GM21619 (cell line): Measurements from ENCODE around the gene PIERCE2.
A peak's percentile ranks its signal among the peaks of the same experiment; 100 is the strongest.
"Not testable (repeated sequence)": the region's sequence is repeated elsewhere in the genome, so short reads cannot be mapped to it uniquely, and the experiment has no call there.

Experiments
- ATAC-seq: cut with Tn5 transposase; IDR thresholded peaks from one replicate; pipeline ENCODE4 v1.9.1; 2021; ENCODE audit not compliant: unreplicated experiment

Gene PIERCE2

DNA sequence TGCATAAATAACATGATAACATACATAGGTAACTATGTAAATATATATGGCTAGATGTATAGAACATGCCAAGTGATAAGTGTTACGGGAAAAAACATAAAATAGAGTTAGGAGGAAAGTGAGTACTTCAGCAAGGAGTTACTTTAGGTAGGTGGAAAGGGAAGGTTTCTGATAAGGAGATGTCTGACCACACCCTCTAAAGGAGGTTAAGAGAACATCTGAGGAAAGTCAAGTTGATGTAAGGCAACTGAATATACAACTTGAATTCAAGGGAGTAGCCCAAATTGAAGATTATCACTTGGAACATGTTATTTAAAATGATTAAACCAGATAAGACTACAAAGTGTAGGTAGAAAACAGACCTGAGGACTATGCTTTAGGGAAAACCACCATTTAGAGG is 13.8 kb downstream of the PIERCE2 start:
- ATAC-seq: no peak

DNA sequence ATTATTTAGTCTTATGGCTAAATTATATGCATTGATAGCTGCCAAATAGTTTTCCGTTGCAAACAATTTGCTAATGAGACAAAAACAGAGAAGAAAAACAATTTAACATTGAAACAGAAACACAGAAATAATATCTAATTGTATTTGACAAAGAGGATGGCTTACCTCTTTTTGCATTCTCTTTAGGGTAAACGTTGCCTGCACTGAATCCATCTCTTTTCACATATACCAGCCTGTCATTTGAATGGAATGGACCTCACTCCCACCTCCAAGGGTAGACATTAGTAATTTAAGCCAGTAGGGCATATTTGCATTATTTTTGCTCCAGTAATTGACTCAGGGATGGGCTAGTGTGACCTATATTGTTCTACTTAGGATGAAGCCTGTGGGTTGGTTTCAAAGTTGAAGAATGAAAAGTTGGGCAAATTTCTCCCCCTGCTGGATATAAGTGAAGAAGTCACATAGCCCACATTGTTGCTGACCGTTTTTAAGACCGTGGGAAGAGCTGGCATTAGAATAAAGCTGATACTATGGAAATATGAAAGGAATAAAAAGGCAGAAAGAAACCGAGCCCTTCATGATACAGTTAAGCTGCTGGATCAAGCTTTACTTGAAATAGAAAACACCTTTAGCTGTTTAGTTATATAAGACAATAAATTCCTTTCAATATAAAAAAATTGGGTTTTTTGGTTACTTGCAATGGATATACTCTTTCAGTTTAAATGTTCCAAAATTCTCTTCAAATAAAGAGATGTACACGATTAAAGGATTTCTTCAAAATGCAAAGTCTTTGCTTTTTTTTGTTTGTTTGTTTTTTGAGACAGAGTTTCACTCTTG is 26.9 kb downstream of the PIERCE2 start:
- peak; percentile 77 for ATAC-seq

DNA sequence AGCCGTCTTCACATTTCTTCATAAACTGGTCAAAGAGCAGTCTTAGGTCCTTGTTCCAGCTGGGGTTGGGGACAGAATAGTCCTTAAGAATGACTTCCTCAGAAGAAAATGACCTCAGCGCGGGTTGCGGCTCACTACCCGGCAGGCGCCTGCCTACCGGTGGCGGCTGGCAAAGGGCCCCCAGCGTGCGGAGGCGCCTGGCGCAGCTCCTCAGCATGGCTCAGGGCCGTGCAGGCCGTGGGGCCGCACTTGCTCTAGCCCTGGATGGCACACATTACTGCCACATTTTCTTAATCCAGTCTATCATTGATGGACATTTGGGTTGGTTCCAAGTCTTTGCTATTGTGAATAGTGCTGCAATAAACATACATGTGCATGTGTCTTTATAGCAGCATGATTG is 34.8 kb downstream of the PIERCE2 start:
- not testable (repeated sequence) for ATAC-seq

DNA sequence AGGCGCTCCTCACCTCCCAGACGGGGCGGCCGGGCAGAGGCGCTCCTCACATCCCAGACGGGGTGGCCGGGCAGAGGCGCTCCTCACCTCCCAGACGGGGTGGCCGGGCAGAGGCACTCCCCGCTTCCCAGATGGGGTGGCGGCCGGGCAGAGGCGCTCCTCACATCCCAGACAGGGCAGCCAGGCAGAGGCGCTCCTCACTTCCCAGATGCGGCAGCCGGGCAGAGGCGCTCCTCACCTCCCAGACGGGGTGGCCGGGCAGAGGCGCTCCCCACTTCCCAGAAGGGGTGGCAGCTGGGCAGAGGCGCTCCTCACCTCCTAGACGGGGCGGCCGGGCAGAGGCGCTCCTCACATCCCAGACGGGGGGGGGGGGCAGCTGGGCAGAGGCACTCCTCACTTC is 37.6 kb downstream of the PIERCE2 start:
- not testable (repeated sequence) for ATAC-seq

DNA sequence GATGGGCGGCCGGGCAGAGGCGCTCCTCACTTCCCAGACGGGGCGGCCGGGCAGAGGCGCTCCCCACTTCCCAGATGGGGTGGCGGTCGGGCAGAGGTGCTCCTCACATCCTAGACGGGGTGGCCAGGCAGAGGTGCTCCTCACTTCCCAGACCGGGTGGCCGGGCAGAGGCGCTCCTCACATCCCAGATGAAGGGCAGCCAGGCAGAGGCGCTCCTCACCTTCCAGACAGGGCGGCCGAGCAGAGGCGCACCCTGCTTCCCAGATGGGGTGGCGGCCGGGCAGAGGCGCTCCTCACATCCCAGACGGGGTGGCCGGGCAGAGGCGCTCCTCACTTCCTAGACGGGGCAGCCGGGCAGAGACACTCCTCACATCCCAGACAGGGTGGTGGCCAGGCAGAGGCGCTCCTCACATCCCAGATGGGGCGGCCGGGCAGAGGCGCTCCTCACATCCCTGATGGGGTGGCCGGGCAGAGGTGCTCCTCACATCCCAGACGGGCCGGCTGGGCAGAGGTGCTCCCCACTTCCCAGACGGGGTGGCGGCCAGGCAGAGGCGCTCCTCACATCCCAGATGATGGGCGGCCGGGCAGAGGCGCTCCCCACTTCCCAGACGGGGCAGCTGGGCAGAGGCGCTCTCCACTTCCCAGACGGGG is 38.2 kb downstream of the PIERCE2 start:
- ATAC-seq: not testable (repeated sequence)

DNA sequence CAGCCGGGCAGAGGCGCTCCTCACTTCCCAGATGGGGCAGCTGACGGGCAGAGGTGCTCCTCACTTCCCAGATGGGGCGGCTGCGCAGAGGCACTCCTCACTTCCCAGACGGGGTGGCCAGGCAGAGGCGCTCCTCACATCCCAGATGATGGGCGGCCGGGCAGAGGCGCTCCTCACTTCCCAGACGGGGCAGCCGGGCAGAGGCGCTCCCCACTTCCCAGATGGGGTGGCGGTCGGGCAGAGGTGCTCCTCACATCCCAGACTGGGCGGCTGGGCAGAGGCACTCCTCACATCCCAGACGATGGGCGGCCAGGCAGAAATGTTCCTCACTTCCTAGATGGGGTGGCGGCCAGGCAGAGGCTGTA is 38.7 kb downstream of the PIERCE2 start:
- ATAC-seq: not testable (repeated sequence)

DNA sequence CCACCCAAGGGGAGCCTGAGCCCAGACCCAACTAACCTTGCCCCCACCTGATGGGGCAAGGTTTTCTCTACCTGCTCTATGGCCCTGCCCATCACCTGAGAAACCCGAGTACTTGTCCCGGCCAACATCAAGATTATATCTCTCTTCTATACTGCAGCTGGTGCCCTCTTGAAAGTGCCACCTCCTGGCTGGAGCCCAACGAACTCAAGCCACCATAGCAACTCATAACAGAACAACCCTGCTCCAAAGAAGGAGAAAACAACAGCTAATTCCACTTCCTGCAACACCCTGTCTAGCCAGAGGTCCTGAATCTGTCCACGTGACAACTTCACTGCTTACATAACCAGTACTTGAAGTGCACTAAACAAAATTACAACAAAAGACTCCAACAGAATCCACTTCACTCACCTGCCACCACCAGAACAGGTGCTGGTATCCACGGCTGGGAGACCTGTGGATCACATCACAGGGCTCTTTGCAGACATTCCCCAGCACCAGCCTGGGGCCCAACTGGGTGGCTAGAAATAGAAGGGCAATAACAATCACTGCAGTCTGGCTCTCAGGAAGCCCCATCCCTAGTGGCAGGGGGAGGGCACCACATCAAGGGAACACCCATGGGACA is 49.2 kb downstream of the PIERCE2 start:
- ATAC-seq: no peak

DNA sequence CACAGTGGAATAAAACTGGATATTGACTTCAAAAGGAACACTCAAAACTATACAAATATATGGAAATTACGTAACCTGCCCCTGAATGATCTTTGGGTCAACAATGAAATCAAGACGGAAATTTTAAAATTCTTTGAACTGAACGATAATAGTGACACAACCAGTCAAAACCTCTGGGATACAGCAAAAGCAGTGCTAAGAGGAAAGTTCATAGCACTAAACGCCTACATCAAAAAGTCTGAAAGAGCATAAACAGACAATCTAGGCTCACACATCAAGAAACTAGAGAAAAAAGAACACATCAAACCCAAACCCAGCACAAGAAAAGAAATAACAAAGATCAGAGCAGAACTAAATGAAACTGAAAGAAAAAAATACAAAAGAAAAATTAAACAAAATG is 53.2 kb downstream of the PIERCE2 start:
- no peak for ATAC-seq

DNA sequence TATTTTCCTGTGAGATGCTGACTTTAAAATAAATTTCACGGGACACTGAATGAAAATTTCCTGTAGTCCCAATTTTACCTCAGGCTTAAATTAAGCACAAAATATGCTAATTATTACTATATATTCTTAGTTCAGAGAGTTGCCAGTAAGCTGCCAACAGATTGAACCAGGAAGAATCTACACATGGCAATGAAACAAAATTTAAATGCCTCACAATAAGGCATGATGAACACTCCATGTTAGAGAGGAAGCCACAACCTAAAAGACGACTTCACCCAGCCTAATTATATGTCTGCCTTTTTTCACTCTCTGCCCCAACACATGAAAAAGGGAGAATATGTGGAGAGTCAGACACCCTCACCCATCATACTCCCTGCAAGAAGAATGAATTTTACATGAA is 60.0 kb downstream of the PIERCE2 start:
- ATAC-seq: no peak
